HUES6 (cell line): ENCODE measurements around the gene WNK2.

Source experiments
- H3K27ac ChIP-seq: 2 replicates; pipeline ENCODE4 v1.7.0; 2013; ENCODE audit warnings: low read depth, mild to moderate bottlenecking, low read length, inconsistent platforms
- H3K27me3 ChIP-seq: 2 replicates; pipeline ENCODE4 v1.6.1; 2013; ENCODE audit warnings: low read length; ENCODE audit not compliant: control insufficient read depth, insufficient read depth
- H3K36me3 ChIP-seq: 2 replicates; pipeline ENCODE4 v1.6.1; 2013; ENCODE audit warnings: low read length; ENCODE audit not compliant: control insufficient read depth, insufficient read depth
- H3K4me1 ChIP-seq: 2 replicates; pipeline ENCODE4 v1.6.1; 2013; ENCODE audit warnings: low read length; ENCODE audit not compliant: control insufficient read depth, insufficient read depth
- H3K4me3 ChIP-seq: 2 replicates; pipeline ENCODE4 v1.5.1; 2013; ENCODE audit warnings: low read depth, low read length
- H3K9ac ChIP-seq: one replicate; pipeline ENCODE4 v1.6.1; 2013; ENCODE audit warnings: mild to moderate bottlenecking, low read length
- H3K9me3 ChIP-seq: 2 replicates; pipeline ENCODE4 v1.6.1; 2013; ENCODE audit warnings: low read depth, low read length; ENCODE audit not compliant: control insufficient read depth, insufficient read depth

Gene WNK2

GRCh38 chr9:93232388-93232960 is 48.5 kb downstream of the WNK2 start:
- H3K4me1 ChIP-seq, result no peaks in the 10 kb centered on the region
- no peaks in the 10 kb centered on the region for H3K27me3 ChIP-seq
- H3K36me3 ChIP-seq, result peaks cover 16% of the 10 kb centered on the region; the same call in 1 of the 2 replicates
- H3K27ac ChIP-seq, result no peak overlapping the region
- no peak overlapping the region for H3K4me3 ChIP-seq
- H3K9ac ChIP-seq, result no peak overlapping the region
- no peaks in the 10 kb centered on the region for H3K9me3 ChIP-seq

- peaks cover 18% of the 10 kb centered on the region; the same call in 1 of the 2 replicates for H3K36me3 ChIP-seq
- no peaks in the 10 kb centered on the region for H3K9me3 ChIP-seq
- no peaks in the 10 kb centered on the region for H3K4me1 ChIP-seq
- no peak overlapping the region for H3K4me3 ChIP-seq
- H3K9ac ChIP-seq, result no peak overlapping the region
- no peaks in the 10 kb centered on the region for H3K27me3 ChIP-seq
- no peak overlapping the region for H3K27ac ChIP-seq
These were observed 49.1 kb downstream of the WNK2 start for GRCh38 chr9:93233033-93233432.

DNA sequence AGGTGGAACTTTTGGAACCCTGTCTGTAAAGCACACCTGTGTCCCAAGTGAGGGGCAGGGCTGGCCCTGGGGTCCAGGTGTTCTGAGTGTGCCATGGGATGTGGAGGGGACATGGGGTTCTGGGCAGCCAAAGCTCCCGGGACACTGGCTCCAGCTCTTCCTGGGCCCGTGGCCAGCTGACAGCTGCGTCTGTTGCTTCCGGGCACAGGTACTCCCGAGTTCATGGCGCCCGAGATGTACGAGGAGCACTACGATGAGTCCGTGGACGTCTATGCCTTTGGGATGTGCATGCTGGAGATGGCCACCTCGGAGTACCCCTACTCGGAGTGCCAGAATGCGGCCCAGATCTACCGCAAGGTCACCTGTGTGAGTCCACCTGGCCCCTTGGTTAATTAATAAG is 50.7 kb downstream of the WNK2 start:
- H3K4me3 ChIP-seq, result no peak overlapping the region
- peaks cover 30% of the 10 kb centered on the region; the same call in 1 of the 2 replicates for H3K36me3 ChIP-seq
- H3K27me3 ChIP-seq, result no peaks in the 10 kb centered on the region
- H3K27ac ChIP-seq, result no peak overlapping the region
- no peaks in the 10 kb centered on the region for H3K9me3 ChIP-seq
- H3K4me1 ChIP-seq, result no peaks in the 10 kb centered on the region
- no peak overlapping the region for H3K9ac ChIP-seq

DNA sequence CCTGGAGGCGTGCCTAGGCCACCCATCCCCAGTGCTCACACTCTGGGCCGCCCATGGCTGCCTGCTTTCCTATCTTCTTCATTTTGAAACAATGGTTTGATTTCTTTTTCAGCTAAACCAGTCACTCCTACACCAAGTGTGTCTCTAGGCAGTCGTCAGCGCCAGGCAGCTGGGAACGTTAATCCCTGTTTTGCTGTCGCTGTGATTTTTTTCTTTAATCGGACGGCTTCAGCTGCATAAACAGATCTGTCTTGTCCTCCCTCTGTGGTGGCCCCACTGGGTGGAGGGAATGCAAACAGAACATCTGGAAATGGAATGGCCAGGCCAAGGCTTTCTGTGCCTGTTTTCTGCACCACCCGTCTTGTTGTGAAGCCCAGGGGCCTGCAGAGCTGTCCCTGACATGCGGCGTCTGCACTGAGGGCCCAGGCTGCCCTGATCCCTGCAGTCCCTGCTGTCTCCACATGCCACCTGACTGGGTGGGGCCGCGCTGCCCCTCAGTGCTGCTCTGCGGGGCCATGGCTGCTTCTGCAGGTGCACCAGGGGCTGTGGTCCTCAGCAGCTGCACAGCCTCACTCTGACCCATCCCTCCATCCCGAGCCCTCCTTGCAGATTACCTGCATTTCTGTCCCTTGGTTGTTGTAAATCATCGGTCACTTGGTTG is 51.5 kb downstream of the WNK2 start:
- Histone ChIP-seq H3K36me3 (peaks cover 37% of the 10 kb centered on the region; the same call in 1 of the 2 replicates), H3K27ac (no peak overlapping the region), H3K4me1 (no peaks in the 10 kb centered on the region), H3K4me3 (no peak overlapping the region), H3K9ac (no peak overlapping the region), H3K27me3 (no peaks in the 10 kb centered on the region), H3K9me3 (no peaks in the 10 kb centered on the region)

DNA sequence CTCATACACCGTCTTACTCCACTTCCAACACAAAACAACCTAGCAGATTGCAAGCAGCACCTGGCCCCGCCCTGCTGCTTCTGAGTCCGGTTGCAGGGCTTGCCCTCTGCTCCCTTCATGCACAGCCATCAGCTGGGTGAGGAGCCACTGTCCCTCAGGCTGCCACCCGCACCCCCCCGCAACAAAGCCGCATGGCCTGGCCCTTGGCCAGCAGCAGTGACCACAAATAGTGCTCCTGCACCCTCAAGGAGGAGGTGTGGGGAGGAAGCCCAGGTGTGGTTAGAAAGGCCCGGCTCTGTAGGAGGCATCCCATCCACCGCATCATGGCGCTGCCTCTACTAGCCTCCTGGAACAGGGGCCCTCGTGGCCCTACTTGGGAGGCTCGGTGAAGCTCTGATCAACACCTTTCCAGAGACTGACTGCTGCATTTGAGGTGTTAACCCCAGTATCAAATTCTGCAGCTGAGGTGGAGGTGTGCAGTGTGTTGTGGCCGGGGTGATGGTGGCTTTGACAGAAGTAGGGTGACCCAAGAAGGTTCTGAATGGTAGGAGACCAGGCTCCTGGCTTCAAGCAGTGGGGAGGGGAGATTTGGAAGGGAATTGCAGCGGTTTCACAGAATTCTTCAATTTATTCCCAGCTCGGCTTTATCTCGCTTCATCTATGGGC is 52.7 kb downstream of the WNK2 start:
- Histone ChIP-seq H3K9ac (no peak overlapping the region), H3K9me3 (no peaks in the 10 kb centered on the region), H3K27ac (no peak overlapping the region), H3K4me3 (no peak overlapping the region), H3K36me3 (peaks cover 30% of the 10 kb centered on the region; the same call in 1 of the 2 replicates), H3K4me1 (no peaks in the 10 kb centered on the region), H3K27me3 (no peaks in the 10 kb centered on the region)

DNA sequence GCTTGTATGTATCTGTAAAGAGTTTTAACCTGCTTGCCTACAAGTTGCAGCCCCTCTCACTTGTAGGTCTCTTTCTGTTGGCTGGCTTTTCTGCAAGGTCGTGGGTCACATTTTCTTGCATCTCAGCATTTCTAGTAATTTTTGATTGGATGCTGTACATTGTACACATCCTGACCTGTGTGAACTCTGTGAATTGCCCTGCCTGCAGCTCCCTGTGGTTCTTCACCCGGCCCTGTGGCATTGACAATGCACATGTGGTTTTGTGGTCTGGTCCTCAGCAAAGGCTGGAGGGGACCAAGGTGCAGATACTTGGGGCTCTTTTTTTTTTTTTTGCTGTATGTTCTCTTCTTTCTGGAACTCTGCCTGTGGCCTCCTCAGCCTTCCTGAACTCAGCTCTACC is 53.6 kb downstream of the WNK2 start:
- Histone ChIP-seq H3K27ac (no peak overlapping the region), H3K4me3 (no peak overlapping the region), H3K9ac (no peak overlapping the region), H3K36me3 (peaks cover 38% of the 10 kb centered on the region; the same call in 1 of the 2 replicates), H3K4me1 (no peaks in the 10 kb centered on the region), H3K9me3 (no peaks in the 10 kb centered on the region), H3K27me3 (no peaks in the 10 kb centered on the region)

GRCh38 chr9:93238953-93239925 is 55.3 kb downstream of the WNK2 start:
- Histone ChIP-seq H3K9ac (no peak overlapping the region), H3K36me3 (peaks cover 46% of the 10 kb centered on the region; the same call in 1 of the 2 replicates), H3K9me3 (no peaks in the 10 kb centered on the region), H3K27ac (no peak overlapping the region), H3K27me3 (no peaks in the 10 kb centered on the region), H3K4me1 (peaks cover 5% of the 10 kb centered on the region; the same call in 1 of the 2 replicates), H3K4me3 (no peak overlapping the region)

- Histone ChIP-seq H3K4me1 (peaks cover 5% of the 10 kb centered on the region; the same call in 1 of the 2 replicates), H3K9me3 (no peaks in the 10 kb centered on the region), H3K4me3 (no peak overlapping the region), H3K9ac (no peak overlapping the region), H3K36me3 (peaks cover 36% of the 10 kb centered on the region; the same call in 1 of the 2 replicates), H3K27me3 (no peaks in the 10 kb centered on the region), H3K27ac (no peak overlapping the region)
These were observed 57.0 kb downstream of the WNK2 start for GRCh38 chr9:93240891-93241334.

- peaks cover 34% of the 10 kb centered on the region; the same call in 1 of the 2 replicates for H3K36me3 ChIP-seq
- no peak overlapping the region for H3K27ac ChIP-seq
- H3K9ac ChIP-seq, result no peak overlapping the region
- no peaks in the 10 kb centered on the region for H3K27me3 ChIP-seq
- peaks cover 6% of the 10 kb centered on the region for H3K4me1 ChIP-seq
- H3K9me3 ChIP-seq, result no peaks in the 10 kb centered on the region
- H3K4me3 ChIP-seq, result no peak overlapping the region
These were observed 59.2 kb downstream of the WNK2 start for GRCh38 chr9:93243112-93243511.

- Histone ChIP-seq H3K9ac (no peak overlapping the region), H3K36me3 (peaks cover 28% of the 10 kb centered on the region; the same call in 1 of the 2 replicates)
These were observed 60.2 kb downstream of the WNK2 start for GRCh38 chr9:93244101-93244500.

More at GRCh38 chr9:93244101-93244500, 60.2 kb downstream of the WNK2 start:
- no peak overlapping the region for H3K27ac ChIP-seq
- no peaks in the 10 kb centered on the region for H3K9me3 ChIP-seq
- H3K27me3 ChIP-seq, result no peaks in the 10 kb centered on the region
- H3K4me3 ChIP-seq, result no peak overlapping the region
- H3K4me1 ChIP-seq, result peaks cover 12% of the 10 kb centered on the region
